Activated CD8-positive, alpha-beta memory T cell treated with anti-CD3 and anti-CD28 coated beads, Interleukin-2, amount 50 U/mL, for 1 hour (primary cell): Measurements from ENCODE around the gene EMP3.

Experiments used
- DNase-seq: peaks from one replicate; pipeline ENCODE4 v3.0.0-alpha.2; 2020; ENCODE audit errors: extremely low read depth

The EMP3 gene

DNA sequence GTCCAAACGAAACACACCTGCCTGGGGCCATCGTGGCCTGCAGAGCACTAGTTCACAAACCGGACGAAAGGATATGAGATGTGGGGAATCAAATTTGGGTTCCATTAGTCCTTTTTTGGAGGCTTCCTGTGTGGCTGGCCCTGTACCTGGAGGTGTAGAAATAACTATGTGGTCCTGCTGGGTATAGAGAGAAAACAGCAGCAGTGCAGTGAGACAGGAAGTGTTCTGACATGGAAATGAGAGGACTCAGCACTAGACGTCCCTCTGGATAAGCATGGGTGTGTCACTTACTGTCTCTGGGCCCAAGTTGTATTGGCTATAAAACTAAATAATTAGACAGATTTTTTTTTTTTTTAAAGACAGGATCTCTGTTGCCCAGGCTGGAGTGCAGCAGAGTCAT lies 53.7 kb downstream of the EMP3 start:
- no peak for DNase-seq
